Stimulated activated CD8-positive, alpha-beta memory T cell treated with anti-CD3 and anti-CD28 coated beads, Interleukin-12 subunit alpha, Interleukin-12 subunit beta, amount 100 ng/mL, for 4 hours (primary cell): ENCODE measurements around the gene CDK6.
"Not testable (repeated sequence)": the region's sequence is repeated elsewhere in the genome, so short reads cannot be mapped to it uniquely, and the experiment has no call there.

Experiments used
- DNase-seq: peaks from one replicate; pipeline ENCODE4 v3.0.0-alpha.2; 2020; ENCODE audit warnings: low read depth

The CDK6 gene

DNA sequence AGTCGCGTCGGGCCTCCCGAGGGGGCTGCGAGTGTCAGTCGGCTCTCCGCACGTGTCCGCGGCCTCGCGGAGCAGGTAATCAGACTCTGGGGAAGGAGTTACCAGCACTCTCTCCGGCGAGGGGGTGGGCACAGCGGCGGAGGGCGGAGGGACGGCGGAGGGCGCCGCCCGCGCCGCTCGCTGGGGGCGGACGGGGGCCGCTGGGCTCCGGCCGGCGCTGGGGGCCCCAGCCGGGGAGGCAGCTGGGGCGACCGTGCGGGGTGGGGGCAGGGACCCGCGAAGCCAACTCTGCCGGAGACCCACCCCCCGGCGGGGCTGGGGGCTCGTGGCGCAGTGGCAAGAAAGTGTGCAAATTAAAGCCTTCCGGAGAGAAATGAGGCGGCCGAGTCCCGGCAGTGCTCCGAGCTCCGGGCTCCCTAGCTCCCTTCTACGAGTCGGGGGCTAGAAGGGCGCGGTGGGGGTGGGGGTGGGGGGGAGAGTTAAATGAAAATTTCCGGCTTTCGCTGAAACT is at the start of gene CDK6:
Gene CDK6, minus strand, starts transcription at position 85 of the 511 bp plus-strand sequence. CDS start 3,250 bp downstream, outside the sequence.
- DNase-seq: peak; percentile 58

DNA sequence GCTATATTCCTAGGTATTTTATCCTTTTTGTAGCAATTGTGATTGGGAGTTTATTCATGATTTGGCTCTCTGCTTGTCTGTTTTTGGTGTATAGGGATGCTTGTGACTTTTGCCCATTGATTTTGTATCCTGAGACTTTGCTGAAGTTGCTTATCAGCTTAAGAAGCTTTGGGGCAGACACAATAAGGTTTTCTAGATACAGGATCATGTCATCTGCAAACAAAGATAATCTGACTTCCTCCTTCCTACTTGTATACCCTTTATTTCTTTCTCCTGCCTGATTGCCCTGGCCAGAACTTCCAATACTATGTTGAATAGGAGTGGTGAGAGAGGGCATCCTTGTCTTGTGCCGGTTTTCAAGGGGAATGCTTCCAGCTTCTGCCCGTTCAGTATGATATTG is 49.7 kb upstream of the CDK6 start:
- DNase-seq: not testable (repeated sequence)

DNA sequence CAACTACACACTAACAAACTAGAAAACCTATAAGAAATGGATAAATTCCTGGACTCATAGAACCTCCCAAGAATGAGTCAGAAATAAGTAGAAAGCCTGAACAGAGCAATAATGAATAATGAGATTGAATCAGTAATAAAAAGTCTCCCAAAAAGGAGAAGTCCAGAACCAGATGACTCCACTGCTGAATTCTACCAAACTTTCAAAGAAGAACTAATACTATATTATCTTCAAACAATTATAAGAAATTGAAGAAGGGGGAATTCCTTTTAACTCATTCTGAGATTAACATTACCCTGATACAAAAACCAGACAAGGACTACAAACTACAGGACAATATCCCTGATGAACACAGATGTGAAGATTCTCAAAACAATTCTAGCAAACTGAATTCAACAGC is 47.8 kb upstream of the CDK6 start:
- DNase-seq: no peak

DNA sequence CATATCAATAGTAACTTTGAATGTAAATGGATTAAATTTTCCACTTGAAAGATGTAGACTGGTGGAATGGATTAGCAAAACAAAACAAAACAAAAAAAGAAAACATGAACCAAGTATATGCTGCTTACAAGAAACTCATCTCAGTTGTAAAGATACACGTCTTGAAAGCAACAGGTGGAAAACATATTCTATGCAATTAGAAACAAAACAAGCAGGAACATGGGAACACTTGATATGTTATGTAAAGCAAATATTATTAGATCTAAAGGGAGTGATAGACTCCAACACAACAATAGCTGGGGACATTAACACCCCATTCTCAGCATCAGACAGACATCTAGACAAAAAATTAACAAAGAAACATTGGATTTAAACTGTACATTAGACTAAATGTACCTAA is 46.4 kb upstream of the CDK6 start:
- no peak for DNase-seq

DNA sequence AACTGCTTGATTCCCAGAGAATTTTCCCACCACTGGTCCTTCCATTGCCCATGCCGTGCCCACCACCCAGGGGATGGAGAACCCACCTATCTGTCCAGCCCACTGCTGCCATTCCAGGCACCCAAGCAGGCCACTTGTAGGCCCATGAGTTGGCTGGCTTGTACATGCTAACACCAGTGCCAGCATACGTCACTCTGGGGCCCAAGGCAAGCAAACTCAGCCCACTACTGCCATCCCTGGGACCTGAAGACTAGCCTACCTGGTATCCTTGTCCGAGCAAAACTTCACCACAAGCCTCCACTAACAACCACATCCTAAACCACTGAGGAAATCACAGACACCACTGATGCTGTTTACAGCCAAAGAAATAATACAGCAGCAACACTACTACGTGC is 44.7 kb upstream of the CDK6 start:
- DNase-seq: no peak

- no peak for DNase-seq
Observed at GRCh38 chr7:92880212-92881090, 44.1 kb upstream of the CDK6 start.

DNA sequence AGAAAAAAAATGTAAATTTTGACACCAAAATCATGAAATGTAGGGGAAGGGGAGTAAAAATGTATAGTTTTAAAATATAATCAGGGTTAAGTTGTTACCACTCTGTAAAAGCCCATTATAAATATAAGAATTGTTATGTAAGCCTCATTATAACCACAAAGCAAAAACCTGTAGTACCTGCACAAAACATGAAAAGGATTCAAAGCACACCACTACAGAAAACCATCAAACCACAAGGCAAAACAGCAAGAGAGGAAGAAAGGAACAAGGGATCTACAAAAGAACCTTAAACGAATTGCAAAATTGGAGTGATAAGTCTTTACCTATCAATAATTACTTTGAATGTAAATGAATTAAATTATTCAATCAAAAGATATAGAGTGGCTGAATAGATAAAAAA is 41.0 kb upstream of the CDK6 start:
- no peak for DNase-seq

DNA sequence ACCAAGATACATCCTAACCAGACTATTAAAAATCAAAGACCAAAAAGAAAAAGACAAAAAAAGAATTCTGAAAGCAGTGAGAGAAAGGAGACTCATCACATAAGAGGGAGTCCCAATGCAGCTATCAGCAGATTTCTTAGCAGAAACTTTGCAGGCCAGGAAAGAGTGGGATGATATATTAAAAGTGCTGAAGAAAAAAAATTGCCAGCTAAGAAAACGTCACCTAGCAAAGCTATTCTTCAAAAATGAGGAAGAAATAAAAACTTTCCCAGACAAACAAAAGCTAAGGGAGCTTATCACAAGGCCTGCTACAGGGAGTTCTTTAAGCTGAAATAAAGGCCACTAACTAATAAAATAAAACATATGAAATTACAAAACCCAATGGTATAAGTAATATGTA is 40.5 kb upstream of the CDK6 start:
- no peak for DNase-seq

DNA sequence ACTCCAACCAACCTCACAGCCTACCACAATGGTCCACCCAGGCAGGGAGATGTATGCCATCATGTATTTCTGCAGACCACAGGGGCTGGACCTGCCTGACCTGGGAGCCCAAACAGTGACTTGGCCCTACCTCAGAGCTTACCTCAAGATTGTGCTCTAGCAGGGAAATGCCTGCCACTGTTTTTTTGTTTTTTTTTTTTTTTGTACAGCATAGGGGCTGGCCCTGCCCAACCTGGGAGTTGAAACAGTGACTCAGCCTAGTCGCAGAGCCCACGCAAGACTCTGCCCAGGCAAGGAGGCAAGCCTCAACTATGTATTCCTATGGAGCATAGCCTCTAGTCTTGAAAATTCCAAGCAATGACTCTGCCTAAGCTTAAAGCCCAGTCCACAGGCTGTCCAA is 39.3 kb upstream of the CDK6 start:
- no peak for DNase-seq

GRCh38 chr7:92875173-92875572 is 38.8 kb upstream of the CDK6 start:
- no peak for DNase-seq

GRCh38 chr7:92874567-92874966 is 38.2 kb upstream of the CDK6 start:
- no peak for DNase-seq

GRCh38 chr7:92873776-92874175 is 37.4 kb upstream of the CDK6 start:
- DNase-seq: no peak

DNA sequence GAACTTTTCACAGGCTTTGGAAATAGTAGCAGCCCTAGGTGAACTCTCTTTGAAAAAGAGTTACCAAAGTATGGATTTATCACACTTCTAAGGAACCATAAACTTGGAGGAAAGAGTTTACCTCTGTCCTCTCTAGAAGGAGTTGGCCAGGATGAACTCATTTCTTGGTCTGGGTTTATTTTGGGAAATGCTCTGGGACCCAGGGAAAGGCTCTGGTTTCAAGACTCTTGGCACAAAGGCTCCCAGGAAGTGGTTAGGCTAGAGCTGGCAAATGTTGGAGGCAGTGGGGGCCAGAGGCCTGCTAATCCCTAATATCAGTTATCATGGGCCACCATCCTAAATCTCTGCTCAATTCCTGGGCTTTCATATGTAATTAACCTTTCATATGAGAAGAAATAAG is 36.3 kb upstream of the CDK6 start:
- no peak for DNase-seq

DNA sequence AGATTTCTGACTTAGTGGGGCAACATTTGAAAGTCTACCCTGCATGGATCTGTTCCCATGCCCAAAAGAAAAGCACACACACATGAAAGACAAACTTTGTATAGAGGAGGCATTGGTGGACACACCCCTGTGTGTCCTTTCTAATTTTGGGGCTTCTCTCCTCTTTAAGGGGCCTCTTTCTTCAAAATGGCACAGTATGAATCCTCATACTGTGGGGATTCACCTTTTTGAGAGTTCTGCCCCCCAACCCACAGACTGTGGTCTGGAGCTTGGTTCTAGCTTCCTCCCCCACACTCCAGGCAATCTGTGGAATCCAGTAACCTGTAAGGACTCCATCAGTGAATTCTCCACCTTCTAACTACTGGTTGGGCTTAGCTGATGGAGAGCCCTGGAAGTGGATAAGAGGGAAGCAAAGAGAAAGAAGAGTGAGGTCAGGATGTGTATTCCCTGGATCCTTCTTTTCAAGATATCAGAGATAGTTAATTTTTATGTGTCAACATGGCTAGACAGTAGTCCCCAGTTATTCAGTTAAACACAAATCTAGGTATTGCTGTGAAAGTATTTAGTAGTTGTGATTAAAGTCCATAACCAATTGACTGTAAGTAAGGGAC is 32.4 kb upstream of the CDK6 start:
- DNase-seq: no peak

- DNase-seq: not testable (repeated sequence)
Observed at GRCh38 chr7:92864169-92864568, 27.8 kb upstream of the CDK6 start.

DNA sequence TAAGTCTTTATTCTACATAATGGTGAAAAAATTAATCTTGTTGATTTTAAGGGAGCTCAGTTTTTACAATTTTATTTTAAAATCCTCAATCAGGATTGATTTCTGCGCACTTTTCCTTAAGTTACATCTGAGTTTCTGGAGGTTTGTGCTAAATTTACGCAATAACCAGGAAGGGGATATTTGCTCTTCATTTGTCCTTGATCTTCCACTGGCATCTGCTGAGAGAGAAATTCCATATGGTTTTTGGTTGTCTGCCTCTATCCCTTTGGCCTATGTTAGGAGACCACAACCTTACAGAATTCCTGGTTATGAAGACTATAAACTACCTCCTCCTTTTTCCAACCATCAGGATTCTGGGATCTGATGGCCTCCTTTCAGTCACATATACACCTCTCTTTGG is 20.1 kb upstream of the CDK6 start:
- no peak for DNase-seq

- no peak for DNase-seq
Observed at GRCh38 chr7:92854501-92855238, 18.3 kb upstream of the CDK6 start.

- DNase-seq: no peak
Observed at GRCh38 chr7:92851732-92852131, 15.4 kb upstream of the CDK6 start.

GRCh38 chr7:92850516-92850915 is 14.1 kb upstream of the CDK6 start:
- DNase-seq: no peak

GRCh38 chr7:92849322-92849721 is 12.9 kb upstream of the CDK6 start:
- no peak for DNase-seq

DNA sequence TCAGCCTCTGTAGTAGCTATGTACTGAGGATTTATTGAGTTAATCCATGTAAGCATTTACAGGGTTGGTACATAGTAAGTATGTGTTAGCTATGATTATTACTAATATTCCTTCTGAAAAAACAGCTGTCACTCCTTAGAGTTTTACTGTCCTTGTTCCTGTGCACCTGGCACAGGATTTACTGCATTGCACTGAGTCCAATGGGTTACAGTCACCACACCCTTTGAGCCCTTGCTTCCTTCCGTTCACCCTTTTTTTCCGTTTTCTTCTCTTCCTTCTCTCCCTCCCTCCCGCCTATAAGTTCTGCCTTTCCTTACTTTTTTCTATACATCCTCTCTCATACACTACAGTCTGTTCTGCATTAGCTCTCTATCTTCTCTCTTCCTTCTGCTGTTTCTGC is 12.5 kb upstream of the CDK6 start:
- no peak for DNase-seq

DNA sequence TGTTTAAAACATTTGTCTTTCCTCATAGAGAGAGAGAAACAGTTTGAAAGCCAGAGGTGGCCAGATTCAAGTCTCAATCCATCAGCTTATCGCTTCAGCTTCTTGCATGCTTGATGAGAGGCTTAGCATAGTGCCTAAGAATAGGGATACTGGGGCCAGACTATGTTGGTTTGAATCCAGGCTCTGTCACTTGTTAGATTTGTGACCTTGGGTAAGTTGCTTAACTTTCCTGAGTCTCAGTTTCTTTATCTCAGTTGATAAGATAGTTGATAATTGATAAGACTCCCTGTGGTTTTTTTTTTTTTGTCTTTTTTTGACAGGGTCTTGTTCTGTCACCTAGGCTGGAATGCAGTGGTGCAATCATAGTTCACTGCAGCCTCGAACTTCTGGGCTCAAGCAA is 12.1 kb upstream of the CDK6 start:
- DNase-seq: no peak

DNA sequence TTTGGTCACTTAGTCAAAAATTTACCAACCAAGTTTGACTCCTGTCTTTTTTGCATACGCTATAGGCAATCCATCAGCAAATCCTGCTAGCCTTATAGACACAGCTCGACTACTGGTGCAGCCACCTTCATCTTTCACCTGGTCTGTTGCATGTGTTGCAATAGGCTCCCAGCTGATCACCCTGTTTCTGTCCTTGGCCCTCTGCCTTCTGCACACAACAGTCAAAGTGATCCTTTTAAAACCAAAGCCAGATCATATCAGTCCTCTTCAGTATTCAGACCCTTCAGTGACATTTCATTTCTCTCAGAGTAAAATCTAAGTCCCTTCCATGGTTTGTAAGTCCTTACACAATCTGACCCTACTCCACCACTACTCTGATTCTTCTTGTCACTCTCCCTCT is 10.9 kb upstream of the CDK6 start:
- no peak for DNase-seq
